Fibroblast of peridontal ligament (primary cell): Measurements from ENCODE around the gene DYNLL2.
"Not testable (repeated sequence)": the region's sequence is repeated elsewhere in the genome, so short reads cannot be mapped to it uniquely, and the experiment has no call there.

Source experiments
- DNase-seq: peaks from one replicate; pipeline ENCODE4 v3.0.0-alpha.2; 2010; ENCODE audit errors: extremely low read depth

DYNLL2 gene

DNA sequence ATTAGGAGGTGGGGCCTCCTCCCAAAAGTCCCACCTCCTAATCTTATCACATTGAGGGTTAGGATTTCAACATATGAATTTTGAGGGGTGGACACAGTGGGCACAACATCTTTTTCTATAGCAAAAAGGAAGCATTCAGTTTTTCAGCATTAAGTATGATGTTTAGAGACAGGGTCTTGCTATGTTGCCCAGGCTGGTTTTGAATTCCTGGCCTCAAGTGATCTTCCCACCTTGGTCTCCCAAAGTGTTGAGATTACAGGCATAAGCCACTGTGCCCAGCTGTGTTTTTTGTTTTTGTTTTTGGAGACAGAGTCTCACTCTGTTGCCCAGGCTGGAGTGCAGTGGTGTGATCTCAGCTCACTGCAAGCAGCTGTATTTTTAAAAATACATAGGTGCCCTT, 18.7 kb downstream of the DYNLL2 start:
- DNase-seq = not testable (repeated sequence)

- no peak for DNase-seq
These were observed 21.9 kb downstream of the DYNLL2 start for GRCh38 chr17:58105093-58105492.

- DNase-seq = no peak
These were observed 24.1 kb downstream of the DYNLL2 start for GRCh38 chr17:58107306-58107705.

GRCh38 chr17:58109197-58109596, 26.0 kb downstream of the DYNLL2 start:
- DNase-seq = no peak

- no peak for DNase-seq
These were observed 26.8 kb downstream of the DYNLL2 start for GRCh38 chr17:58110012-58110411.

DNA sequence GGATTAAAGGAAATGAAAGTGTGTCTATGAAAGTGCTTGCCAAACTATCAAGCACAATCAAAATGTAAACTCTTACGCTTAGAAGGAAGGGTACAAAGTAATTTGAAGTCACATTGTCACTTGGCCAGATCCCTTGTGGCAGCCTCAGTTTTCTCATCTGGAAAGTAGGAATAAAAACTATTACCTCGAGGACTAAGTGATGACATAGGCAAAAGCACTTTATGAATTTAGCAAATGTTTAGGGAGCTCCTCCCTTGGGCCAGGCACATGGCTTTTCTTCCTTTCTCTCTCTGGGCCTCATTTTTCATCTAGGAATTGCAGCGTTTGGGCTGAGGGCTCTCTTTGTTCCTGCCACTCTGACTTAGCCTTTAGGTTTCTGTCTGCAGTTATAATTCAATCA, 28.5 kb downstream of the DYNLL2 start:
- DNase-seq = no peak

GRCh38 chr17:58112970-58113631, 29.9 kb downstream of the DYNLL2 start:
- DNase-seq = peak; percentile 73

- DNase-seq = no peak
These were observed 30.7 kb downstream of the DYNLL2 start for GRCh38 chr17:58113947-58114346.

DNA sequence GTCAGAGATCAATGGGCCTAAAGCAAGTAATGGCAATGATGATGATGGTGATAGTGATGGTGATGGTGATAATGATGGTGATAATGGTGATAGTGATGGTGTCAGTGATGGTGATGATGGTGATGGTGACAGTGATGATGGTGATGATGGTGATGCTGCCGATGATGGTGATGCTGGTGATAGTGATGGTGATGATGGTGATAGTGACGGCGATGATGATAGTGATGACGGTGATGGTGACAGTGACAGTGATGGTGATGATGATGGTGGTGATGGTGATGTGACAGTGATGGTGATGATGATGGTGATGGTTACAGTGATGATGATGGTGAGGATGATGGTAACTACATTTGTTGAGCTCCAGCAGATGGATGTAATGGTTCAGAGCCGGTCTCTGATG, 34.2 kb downstream of the DYNLL2 start:
- no peak for DNase-seq

DNA sequence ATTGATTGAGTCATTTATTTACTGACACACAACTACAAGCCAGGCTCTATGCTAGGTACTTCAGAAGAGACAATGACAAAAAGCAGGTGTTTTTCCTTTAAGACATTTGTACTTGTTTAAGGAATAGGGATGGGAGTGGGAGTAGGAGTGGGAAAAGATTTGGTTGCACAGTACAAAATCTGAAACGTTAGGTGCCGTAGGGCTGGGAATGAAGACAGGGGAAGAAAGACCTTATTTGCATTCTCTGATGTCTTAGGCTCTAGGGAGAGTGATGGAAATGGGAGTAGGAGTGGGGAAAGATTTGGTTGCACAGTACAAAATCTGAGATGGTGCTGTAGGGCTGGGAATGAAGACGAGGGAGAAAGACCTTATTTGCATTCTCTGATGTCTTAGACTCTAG, 36.3 kb downstream of the DYNLL2 start:
- DNase-seq = no peak

GRCh38 chr17:58120195-58120822, 37.1 kb downstream of the DYNLL2 start:
- DNase-seq = peak; percentile 67

DNA sequence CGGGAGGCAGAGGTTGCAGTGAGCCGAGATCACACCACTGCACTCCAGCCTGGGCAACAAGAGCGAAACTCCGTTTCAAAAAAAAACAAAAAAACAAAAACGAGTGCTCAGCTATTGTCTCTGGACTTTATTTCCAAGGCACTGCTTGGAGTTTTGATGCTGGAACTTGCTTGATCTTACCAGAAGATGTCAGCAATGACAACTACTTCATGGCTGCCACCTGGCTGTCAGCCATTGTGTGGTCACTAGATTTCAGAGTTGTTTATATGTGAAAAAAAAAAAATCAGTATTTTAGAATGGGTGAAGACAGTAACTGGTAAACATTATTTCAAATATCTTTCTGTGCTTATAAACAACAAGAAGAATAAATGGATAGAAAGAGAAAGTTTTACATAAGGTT, 38.7 kb downstream of the DYNLL2 start:
- DNase-seq = peak; percentile 63

DNA sequence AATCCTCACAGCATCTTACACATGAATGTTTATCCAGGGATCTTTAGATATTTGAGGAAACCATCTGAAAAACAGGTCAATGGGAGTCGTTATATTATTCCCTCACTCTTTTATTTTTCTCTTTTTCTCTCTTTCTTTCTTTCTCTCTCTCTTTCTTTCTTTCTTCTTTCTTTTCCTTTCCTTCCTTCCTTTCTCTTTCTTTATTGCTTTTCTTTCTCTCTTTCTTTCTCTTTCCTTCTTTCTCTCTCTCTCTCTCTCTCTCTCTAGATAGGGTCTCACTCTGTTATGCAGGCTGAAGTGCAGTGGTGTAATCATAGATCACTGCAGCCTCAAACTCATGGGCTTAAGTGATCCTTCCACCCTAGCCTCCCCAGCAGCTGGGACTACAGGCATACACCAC, 44.6 kb downstream of the DYNLL2 start:
- no peak for DNase-seq

GRCh38 chr17:58132697-58133096, 49.5 kb downstream of the DYNLL2 start:
- not testable (repeated sequence) for DNase-seq

DNA sequence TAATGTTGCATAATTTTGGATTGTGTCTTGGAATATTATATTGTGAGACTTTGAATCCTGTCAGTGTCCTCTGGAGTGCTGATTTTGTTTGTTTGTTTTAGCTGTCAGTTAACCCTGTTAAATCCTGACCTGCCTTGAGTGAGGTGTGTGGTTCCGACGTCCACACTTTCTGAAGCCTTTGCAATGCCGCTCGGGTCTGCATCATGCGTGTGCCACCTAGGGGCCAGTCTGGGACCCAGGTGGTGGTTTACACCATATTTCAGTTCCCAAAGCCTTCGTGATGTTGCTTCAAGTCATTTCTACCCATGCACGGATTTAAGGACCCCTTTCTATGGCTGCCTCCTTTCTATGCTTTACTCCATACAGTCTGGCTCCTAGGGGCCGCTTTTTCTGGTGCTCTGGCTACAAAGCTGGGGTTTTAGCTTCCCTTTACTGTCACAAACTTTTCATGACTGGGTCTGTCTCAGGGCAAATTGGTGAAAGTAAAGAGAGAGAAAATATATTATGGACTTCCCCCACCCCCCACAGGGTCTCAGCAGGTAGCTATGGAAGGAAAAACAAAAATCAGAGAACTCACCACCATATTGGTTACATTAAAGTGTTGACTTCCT, 53.6 kb downstream of the DYNLL2 start:
- DNase-seq = no peak

GRCh38 chr17:58141505-58141904, 58.3 kb downstream of the DYNLL2 start:
- DNase-seq = no peak

GRCh38 chr17:58143335-58143734, 60.1 kb downstream of the DYNLL2 start:
- DNase-seq = not testable (repeated sequence)

DNA sequence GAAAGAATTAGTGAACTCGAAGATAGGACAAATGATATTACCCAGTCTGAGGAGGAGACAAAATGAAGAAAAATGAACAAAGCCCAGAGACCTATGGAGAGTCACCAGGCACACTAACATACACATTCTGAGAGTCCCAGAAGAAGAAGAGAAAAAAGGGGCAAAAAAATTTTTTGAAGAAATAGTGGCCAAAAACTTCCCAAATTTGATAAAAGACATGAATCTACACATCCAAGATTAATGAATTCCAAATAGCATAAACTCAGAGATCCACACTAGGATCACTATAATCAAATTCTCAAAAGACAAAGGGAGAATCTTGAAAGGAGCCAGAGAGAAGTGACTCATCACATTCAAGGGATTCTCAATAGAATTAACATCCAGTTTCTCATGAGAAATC, 61.6 kb downstream of the DYNLL2 start:
- DNase-seq = no peak
